HEK293 (cell line): Measurements from ENCODE around the gene RPS24.
"Not testable (repeated sequence)": the region's sequence is repeated elsewhere in the genome, so short reads cannot be mapped to it uniquely, and the experiment has no call there.

Experiments used
- CTCF ChIA-PET: fragments of 350-600 bp; formaldehyde crosslinking; extraction: SDS; loops from one replicate; lab custom pipeline; 2021; ENCODE audit warnings: antibody characterized with exemption; lab: Yijun Ruan, JAX
- POLR2A ChIA-PET: fragments of 300-600 bp; formaldehyde crosslinking; extraction: SDS; loops from one replicate; lab custom pipeline; 2020; ENCODE audit warnings: antibody characterized with exemption, inconsistent platforms; lab: Yijun Ruan, JAX
- H3K27ac ChIP-seq: fragments of 200-500 bp; sonication (Bioruptor generic); 2 replicates; pipeline ENCODE4 v1.5.1; 2014; ENCODE audit warnings: low read depth, low read length, control low read depth, inconsistent platforms; ENCODE audit errors: extremely low read depth
- H3K36me3 ChIP-seq, 2 experiments: fragments of 200-500 bp in 1 of 2; sonication (Bioruptor generic) in 1 of 2; 1 replicate in 1 of 2; 2 replicates in 1 of 2; pipeline ENCODE4 v1.5.1; 2014 to 2017; ENCODE audit warnings: inconsistent platforms in 2 of 2, low read length in 2 of 2; ENCODE audit not compliant: control insufficient read depth in 2 of 2, insufficient read depth in 1 of 2
- H3K4me1 ChIP-seq: fragments of 200-500 bp; sonication (Bioruptor generic); 2 replicates; pipeline ENCODE4 v1.5.1; 2014; ENCODE audit warnings: mild to moderate bottlenecking, low read length, inconsistent platforms; ENCODE audit not compliant: control insufficient read depth, insufficient read depth
- H3K4me3 ChIP-seq: 2 replicates; pipeline ENCODE4 v1.5.1; 2011; ENCODE audit warnings: low read depth, mild to moderate bottlenecking, control low read depth, low read length, moderate library complexity
- H3K9me3 ChIP-seq: fragments of 200-500 bp; sonication (Bioruptor generic); 2 replicates; pipeline ENCODE4 v1.5.1; 2014; ENCODE audit warnings: low read depth, low read length, inconsistent platforms; ENCODE audit not compliant: control insufficient read depth, insufficient read depth
- HOXA7 ChIP-seq: sonication (generic); formaldehyde crosslinking; IDR thresholded peaks from 2 replicates; pipeline ENCODE4 v1.8.1; 2022; ENCODE audit warnings: missing genetic modification reagents, borderline replicate concordance
- ZBTB1 ChIP-seq: fragments of 450-650 bp; formaldehyde crosslinking; IDR thresholded peaks from 2 replicates; pipeline ENCODE4 v1.5.1; 2016; ENCODE audit warnings: missing biosample characterization, missing genetic modification characterization
- ZBTB6 ChIP-seq: fragments of 450-650 bp; formaldehyde crosslinking; IDR thresholded peaks from 2 replicates; pipeline ENCODE4 v1.5.1; 2017; ENCODE audit warnings: missing biosample characterization, missing genetic modification characterization
- ZFP41 ChIP-seq: fragments of 450-650 bp; formaldehyde crosslinking; IDR thresholded peaks from 2 replicates; pipeline ENCODE4 v1.5.1; 2016; ENCODE audit warnings: missing biosample characterization, missing genetic modification characterization, borderline replicate concordance
- ZNF248 ChIP-seq: fragments of 450-650 bp; formaldehyde crosslinking; IDR thresholded peaks from 2 replicates; pipeline ENCODE4 v1.5.1; 2017; ENCODE audit warnings: missing biosample characterization, missing genetic modification characterization
- ZNF362 ChIP-seq: fragments of 450-650 bp; formaldehyde crosslinking; IDR thresholded peaks from 2 replicates; pipeline ENCODE4 v1.5.1; 2016; ENCODE audit warnings: missing biosample characterization, missing genetic modification characterization
- ZNF37A ChIP-seq: fragments of 450-650 bp; IDR thresholded peaks from 2 replicates; pipeline ENCODE4 v1.5.1; 2018; ENCODE audit warnings: missing biosample characterization, missing genetic modification characterization
- ZNF488 ChIP-seq: fragments of 450-650 bp; formaldehyde crosslinking; IDR thresholded peaks from 2 replicates; pipeline ENCODE4 v1.5.1; 2016; ENCODE audit warnings: missing biosample characterization, missing genetic modification characterization
- ZNF514 ChIP-seq: fragments of 450-650 bp; formaldehyde crosslinking; IDR thresholded peaks from 2 replicates; pipeline ENCODE4 v1.5.1; 2016; ENCODE audit warnings: missing biosample characterization, missing genetic modification characterization
- ZNF518A ChIP-seq: fragments of 450-650 bp; formaldehyde crosslinking; conservative IDR thresholded peaks from 2 replicates; pipeline ENCODE4 v1.5.1; 2016; ENCODE audit warnings: low read depth, missing biosample characterization, missing genetic modification characterization
- ZNF600 ChIP-seq: fragments of 450-650 bp; formaldehyde crosslinking; IDR thresholded peaks from 2 replicates; pipeline ENCODE4 v1.5.1; 2016; ENCODE audit warnings: missing biosample characterization, missing genetic modification characterization
- ZNF707 ChIP-seq: fragments of 450-650 bp; formaldehyde crosslinking; IDR thresholded peaks from 2 replicates; pipeline ENCODE4 v1.5.1; 2016; ENCODE audit warnings: missing biosample characterization, missing genetic modification characterization
- ZSCAN23 ChIP-seq: fragments of 450-650 bp; formaldehyde crosslinking; IDR thresholded peaks from 2 replicates; pipeline ENCODE4 v1.5.1; 2016; ENCODE audit warnings: missing biosample characterization, missing genetic modification characterization

The RPS24 gene

GRCh38 chr10:78066728-78067430 lies 33.2 kb downstream of the RPS24 start (continued):
- no peak for TF ChIP-seq ZBTB6 (tag by site-specific recombination)
- no peak for TF ChIP-seq ZNF488 (tag by site-specific recombination)
- TF ChIP-seq ZNF248 (tag by site-specific recombination) = no peak

GRCh38 chr10:78069151-78069550 lies 35.5 kb downstream of the RPS24 start:
- Histone ChIP-seq H3K4me3 (no peak overlapping the region), H3K27ac (no peak overlapping the region)
- CTCF ChIA-PET = interaction anchor here (0.8 to 1.2 kb wide), 2 partner anchors 9 to 11 kb away, joined by 3 to 4 read pairs; no protein-coding TSS in a partner anchor
- TF ChIP-seq ZSCAN23 = no peak
- no peak for TF ChIP-seq ZNF707 (tag by site-specific recombination)
- TF ChIP-seq ZNF600 (tag by site-specific recombination) = no peak
- TF ChIP-seq, all 188 proteins: peak for 0
- Histone ChIP-seq H3K9me3 (no peaks in the 10 kb centered on the region), H3K4me1 (no peaks in the 10 kb centered on the region), H3K36me3 (no peaks in the 10 kb centered on the region)
- POLR2A ChIA-PET = no interaction called here

- H3K36me3 ChIP-seq, H3K4me1 ChIP-seq, POLR2A ChIA-PET, H3K4me3 ChIP-seq, H3K9me3 ChIP-seq, H3K27ac ChIP-seq, CTCF ChIA-PET: not testable (repeated sequence)
Observed at GRCh38 chr10:78070064-78070463, 36.4 kb downstream of the RPS24 start.

- ChIA-PET CTCF (interaction anchor here (1.1 to 2.3 kb wide), 2 partner anchors 23 to 52 kb away, joined by 3 to 10 read pairs; no protein-coding TSS in a partner anchor), POLR2A (no interaction called here)
- no peak overlapping the region for H3K27ac ChIP-seq
- H3K4me3 ChIP-seq = no peak overlapping the region
- H3K36me3 ChIP-seq = no peaks in the 10 kb centered on the region
- no peaks in the 10 kb centered on the region for H3K4me1 ChIP-seq
- no peak for TF ChIP-seq ZFP41 (tag by site-specific recombination)
- TF ChIP-seq ZNF37A (tag by site-specific recombination) = no peak
- TF ChIP-seq ZBTB1 (tag by site-specific recombination) = no peak
- no peak for TF ChIP-seq ZNF362 (tag by site-specific recombination)
- TF ChIP-seq HOXA7 = no peak
- TF ChIP-seq ZNF514 = no peak
- no peak for TF ChIP-seq ZNF518A (tag by site-specific recombination)
- no peaks in the 10 kb centered on the region for H3K9me3 ChIP-seq
Observed at GRCh38 chr10:78070726-78071125, 37.1 kb downstream of the RPS24 start.
